Activated CD8-positive, alpha-beta memory T cell treated with anti-CD3 and anti-CD28 coated beads for 4 hours (primary cell): Measurements from ENCODE around the gene SULT1C2.
"Not testable (repeated sequence)": the region's sequence is repeated elsewhere in the genome, so short reads cannot be mapped to it uniquely, and the experiment has no call there.

Experiments used
- DNase-seq, 2 donors: peaks; one replicate each; pipeline ENCODE4 v3.0.0-alpha.2; 2020; ENCODE audit warnings: low read depth in 2 of 2

Gene SULT1C2

DNA sequence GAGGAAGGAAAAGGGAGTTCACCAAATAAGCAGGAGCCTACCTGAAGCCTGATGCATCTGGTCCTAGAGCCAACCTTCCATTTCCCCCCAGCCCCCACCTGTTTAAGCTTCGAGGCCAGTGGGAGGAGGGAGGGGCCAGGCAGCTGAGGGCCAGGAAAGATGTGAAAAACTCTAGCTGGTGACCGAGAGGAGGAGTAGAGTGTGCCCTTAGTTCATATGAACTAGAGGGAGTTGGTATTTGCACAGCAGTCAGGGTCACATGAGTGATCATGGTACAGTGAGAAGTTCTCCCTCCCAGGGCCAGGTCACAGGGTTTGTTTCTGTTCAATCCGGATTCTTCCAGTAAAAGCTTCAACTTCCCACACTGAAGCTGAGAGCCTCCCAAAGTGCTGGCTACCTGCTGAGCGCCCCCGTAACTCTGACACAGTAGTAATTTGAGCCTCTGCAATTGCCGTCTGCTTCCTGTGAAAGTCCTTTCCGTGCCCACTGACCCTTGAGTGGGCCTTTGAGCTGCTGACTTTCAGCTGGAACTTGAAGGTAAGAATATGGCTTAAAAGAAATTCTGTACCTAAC, at the start of gene SULT1C2:
Gene SULT1C2, plus strand, starts transcription at position 362 of the 573 bp plus-strand sequence. CDS start 4,773 bp downstream, outside the sequence.
- DNase-seq: no peak

DNA sequence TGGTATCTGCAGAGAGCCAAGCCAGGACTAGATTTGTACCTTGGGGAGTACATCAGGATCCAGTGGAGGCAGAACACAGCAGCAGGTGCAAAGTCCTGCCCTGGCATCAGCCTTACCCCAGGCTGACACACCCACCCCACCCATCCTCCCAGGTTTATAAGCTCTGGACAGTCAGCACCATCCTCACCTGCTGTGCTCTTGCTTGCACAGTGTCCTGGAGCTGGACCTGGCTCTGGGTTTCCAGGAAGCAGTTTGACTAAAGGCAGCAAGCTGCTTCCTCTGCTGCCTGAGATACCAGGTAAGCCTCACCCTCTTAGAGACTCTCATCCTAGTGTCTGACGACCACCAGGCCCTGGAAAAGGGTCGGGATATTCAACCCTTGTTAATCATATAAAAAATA, 48.9 kb upstream of the SULT1C2 start, which contains the start of gene SULT1C3:
Gene SULT1C3, plus strand, starts transcription at position 183 of the 400 bp plus-strand sequence. CDS start 7,227 bp downstream, outside the sequence.
- no peak for DNase-seq

DNA sequence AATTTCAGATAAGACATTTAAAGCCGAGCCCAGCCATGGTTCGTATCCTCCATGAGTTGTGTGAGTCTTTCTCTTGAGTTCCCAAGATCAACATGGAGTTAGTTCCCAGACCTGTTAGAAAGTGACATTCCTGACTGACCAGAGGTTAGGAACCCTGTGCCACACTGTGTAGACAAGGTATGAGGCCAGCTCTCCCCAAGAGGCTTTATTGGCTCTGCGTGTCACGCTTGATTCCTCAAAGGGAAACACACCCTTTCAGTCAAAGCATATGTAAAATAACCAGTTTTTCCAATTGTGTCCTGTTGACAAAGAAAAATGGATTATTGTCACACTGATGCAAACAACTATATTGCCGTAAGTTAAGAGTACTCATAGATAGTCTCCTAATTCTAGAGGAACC, 47.7 kb upstream of the SULT1C2 start:
- no peak for DNase-seq

DNA sequence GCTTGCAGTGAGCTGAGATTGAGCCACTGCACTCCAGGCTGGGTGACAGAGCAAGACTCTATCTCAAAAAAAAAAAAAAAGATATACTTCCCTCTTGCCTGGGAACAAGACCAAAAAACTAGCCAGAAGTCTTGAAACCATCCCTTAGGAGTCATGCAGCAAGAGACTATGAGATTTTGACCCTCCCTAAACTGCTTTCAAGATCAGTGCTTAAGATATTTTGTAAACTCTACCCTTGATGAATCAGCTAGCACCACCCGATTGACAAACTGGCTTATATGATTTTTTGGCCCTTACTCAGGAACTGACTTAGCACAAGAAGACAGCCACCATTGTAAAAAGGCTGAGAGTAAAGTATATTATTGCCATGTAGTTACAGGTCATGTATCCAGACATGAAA, 45.1 kb upstream of the SULT1C2 start:
- DNase-seq: no peak

DNA sequence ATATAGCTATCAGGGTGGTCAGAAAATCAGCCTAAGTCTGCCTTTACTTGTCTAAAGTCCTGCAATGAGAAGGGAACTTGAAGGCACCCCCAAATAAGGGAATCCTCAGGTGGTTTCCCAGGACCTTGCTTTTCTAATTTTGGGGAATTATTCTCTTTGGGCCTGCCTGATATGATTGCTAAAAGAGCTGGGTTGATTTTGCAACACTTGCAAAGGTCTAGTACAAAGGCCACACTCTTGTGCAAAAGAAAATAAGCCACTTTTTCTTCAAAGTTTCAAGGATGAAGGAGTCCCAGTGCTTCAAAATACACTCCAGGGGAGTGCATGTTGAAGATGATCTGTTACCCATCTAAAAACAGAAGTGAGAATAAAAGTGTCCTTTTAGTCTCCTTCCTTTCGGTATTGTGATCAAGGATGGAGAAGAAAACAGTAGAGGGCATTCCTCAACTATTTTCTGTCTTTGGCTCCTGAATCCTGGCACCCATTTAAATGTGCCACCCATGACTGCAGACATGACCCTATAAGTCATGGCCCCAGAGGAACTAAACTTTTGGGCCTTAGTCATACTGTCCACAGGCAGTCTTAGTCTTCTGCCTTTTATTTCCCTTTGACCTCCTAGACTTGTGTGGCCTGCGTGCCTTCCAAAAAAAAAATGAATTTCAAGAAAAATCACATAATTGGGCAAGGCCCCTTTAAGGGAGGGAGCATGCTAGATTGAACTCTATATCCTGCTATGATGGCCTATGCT, 43.9 kb upstream of the SULT1C2 start:
- DNase-seq: no peak

DNA sequence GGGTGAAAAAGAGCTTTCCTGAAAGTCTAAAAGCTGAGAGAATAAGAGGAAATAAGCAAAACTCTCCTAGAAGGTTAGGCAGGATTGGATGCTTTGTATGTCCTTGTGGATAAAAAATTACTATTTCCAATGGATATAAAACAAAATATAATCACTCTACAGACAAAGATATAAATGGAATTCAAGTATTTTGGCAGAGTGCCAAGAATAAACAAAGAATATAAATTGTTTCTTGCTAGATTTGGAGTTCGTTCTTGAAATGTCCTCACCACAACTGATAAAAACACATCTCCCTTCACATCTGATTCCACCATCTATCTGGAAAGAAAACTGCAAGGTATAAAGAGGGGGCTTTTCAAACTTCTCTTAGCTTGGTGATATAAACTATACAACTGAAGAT, 35.6 kb upstream of the SULT1C2 start:
- DNase-seq: no peak

DNA sequence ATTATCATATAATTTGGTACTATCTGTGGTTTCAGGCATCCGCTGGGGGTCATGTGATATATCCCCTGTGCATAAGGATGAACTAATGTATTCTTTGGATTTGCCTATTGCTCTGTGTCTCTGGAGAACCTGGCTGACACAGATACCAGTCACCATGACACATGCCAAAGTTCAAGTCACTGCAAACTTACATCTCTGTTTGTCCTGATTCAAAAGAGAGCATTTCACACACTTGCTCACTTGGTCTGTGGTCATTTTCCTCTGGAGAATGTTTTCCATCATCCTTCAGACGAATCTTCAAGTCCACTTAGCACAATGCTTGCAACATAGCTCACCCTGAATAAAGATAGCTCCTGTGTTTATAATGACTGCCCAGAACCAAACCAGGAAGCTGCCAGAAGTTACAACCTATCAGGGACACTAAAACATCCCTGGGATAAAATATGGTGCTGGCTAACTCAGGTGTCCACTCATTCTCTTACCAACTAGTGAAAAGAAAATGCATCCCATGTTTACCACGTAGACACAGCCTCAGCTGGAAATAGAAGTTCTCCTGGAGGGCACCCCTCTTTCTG, 30.9 kb upstream of the SULT1C2 start:
- no peak for DNase-seq

DNA sequence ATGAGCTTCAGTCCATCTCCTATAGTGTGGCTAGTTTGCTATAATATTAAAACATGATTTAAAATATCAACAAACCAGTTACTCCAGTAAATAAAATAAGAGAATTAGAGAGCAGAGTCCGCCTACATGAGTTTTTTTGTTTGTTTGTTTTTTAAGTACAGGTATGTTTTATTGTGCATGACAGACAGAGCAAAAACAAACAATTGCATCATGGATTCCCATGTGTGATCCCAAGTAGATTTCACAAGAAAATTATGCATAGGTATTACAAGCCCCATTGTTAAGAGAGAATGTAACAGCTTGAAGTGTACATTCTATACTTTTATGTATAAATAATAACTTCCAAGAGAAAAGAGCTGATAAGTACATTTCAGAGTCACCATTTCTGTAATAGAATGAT, 27.9 kb upstream of the SULT1C2 start:
- no peak for DNase-seq

DNA sequence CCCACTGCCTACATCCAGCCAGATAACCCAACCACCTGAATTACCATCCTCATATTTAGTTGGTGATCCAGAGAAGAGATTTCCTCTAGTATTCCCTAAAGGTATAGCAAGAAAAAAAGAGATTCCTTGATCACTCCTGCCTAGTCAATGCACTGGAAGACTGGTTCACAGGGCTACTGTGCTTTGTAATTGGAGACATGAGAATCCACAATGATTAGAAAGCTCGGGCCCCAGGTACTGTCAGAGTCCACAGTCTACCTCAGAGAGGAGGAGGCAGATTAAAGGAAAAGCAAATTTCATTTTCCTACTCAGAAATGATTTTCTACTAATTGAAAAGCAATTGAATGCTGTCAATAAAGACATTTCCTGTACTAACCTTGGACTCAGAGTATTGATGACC, 26.7 kb upstream of the SULT1C2 start:
- no peak for DNase-seq

DNA sequence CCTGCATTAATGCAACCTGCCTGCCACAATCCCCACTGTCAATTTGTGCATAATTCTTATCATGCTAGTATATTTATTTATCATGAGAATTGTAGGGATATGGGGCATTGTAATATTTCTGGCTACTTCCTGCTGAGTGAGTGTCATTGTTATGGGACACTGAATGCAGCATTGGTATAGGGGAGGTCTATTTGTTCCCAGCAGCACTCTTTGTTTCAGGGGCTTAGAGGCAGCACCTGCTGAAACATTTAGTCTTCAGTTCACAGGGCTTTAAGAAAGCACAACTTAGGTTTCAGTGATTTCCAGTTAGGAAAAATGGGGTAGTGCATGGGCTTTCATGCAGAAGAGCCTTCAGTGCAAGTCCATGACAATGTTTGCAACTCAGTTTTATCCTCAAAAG, 25.3 kb upstream of the SULT1C2 start:
- no peak for DNase-seq

DNA sequence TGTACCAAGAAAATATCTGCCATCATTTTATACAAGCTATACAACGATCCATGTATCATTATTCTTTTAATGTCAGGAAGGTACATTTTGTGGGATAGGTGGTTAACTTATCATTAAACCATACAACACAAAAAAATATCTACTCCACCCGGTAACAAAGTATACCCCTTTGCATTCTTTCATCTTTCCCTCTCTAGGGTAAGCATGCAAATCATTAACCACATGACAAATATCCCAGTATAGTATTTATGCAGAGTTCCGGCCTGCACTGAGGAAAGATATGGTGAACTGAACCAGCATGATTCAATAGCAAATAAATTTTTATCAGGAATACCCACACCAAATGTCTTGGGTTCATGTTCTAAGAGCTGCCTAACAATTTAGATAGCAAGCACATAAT, 22.5 kb upstream of the SULT1C2 start:
- no peak for DNase-seq

DNA sequence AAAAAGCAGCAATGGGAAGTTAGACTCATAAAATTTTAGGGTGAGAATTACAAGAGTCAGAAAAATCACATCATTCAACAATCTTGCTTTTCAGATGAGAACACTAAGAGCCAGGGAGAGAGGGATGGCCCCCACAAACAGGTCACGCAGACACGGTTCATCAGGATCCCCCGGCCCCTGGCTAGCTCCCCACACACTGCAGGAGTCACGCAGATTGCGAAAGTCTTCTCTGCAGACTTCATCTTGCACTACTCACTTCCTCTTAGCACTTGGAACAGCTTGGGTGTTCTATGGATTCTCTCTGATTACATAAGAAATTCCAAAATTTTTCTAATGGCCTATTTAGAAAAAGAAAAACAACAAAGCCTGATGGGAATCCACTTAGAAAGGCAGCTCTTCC, 21.6 kb upstream of the SULT1C2 start:
- no peak for DNase-seq

DNA sequence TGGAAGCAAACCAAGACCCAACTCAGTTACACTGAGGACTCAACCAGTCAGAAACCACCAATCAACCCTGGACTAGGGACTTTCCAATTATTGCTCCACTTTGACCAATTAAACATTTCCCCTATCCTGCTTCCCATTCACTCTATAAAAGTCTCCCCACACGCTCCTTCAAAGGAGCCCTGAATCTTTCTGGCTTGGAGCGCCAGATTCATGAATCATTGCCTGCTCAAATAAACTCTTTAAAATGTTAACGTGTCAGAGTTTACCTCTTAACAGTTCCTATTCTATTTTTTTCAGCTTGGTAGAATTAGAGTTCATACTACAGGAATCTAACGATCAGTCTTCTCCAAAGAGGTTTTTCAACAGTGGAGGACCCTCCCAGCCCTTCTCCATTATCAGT, 20.7 kb upstream of the SULT1C2 start:
- no peak for DNase-seq

DNA sequence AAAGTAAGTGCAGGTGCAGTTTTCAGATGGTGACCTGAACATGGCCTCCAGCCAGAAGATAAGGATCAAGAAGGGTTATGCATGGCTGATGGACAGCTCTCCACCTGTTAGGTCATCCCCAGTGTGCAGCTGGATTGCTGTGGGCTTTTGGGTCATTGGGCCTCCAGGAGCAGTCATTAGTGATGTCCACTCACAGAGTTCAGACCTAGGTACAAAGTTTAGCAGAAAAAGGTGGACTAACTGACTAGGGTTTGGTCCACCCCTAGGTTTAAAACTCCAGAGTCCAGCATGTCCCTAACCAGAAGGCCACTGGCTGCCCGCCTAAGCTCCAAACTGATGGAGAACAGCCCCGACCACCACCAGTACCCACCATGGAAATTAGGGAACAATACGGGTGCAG, 18.3 kb upstream of the SULT1C2 start:
- DNase-seq: no peak

DNA sequence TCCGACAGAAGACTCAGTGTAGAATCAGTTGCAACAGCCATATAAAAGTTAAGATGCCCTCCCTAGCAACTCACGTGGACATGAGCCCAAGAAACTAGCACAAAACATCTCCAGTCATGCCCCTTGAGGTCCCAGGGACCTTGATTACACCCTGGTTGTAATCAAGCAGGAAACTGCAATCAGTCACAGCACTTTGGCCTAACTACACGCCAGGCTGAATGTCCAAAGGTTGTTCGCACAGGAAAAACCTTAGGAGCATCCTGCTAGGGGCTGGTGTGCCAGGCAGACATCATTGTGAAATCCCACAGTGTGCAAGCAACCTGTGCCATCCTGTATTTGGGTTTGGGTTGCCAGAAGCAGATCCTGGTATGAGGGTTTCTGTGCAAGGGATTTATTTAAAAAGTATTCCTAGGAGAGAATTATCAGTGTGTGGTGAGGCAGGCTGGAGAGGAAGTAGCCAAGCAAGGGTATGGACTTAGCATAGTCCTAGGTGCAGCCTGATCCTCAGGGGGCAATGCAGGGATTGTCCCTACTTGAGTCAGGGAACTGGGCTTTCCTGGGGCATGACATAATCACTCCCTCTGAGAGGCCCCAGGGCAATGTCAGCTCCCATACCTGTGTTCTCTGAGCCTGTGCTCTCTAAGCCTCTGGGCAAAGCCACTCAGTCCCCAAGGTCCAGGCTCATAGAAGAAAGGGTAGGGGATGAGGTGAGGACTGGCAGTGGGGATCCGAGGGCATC, 17.8 kb upstream of the SULT1C2 start:
- DNase-seq: no peak

DNA sequence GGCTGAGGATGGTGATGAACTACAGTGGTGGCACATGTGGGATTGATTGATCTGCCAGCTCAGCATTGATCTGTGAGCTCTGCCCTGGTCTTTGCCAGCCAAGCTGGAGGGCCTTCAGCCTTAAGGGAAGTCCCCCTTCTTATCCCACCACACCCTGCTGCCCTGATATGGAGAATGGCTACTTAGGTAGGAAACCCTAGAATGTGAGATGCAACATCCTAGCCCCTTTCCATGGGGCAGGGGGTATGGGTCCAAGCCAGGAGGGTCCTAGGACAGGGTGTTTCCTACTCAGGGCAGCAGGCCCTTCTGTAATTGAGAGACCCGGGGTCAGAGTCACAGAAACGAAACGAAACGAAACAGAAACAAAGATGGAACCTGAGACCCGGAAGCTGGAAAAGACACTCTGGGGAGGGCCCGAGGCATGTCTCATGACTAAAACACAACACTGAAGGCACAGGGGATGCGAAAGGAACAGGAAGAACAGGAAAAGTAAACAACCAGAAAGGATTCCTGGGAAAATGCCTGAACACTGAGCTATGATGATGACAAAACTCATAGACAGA, 16.9 kb upstream of the SULT1C2 start:
- DNase-seq: no peak

DNA sequence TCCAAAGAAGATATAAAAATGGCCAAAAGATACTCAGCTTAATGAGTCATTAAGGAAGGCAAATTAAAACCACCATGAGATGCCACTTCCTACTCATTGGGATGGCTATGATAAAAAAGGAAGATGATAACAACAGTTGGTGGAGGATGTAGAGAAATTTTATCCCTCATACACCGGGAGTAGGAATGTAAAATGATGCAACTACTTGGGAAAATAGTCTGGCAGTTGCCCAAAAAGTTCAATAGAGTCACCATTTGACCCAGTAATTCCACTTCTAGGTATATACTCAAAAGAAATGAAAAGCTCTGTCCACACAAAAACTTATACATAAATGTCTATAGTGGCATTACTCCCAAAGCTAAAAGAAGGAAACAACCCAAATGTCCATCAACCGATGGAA, 10.1 kb upstream of the SULT1C2 start:
- DNase-seq: no peak

DNA sequence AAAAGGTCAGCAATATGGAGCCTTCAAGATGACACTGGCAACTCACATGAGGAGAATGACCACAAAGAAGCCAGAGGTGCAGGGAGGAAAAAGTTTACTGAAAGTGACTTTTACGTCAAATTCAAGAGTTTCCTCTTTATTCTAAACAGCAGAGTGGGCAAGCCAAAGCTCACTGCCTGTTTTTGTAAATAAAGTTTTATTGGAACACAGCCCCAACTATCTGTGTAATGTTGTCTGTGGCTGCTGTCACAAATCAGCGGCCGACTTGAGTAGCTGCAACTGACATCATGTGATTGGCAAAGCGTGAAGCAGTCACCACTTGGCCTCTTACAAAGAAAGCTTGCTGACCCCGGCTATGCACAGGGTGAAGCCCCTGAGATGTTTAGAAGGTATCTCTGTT, 9.2 kb upstream of the SULT1C2 start:
- DNase-seq: no peak

DNA sequence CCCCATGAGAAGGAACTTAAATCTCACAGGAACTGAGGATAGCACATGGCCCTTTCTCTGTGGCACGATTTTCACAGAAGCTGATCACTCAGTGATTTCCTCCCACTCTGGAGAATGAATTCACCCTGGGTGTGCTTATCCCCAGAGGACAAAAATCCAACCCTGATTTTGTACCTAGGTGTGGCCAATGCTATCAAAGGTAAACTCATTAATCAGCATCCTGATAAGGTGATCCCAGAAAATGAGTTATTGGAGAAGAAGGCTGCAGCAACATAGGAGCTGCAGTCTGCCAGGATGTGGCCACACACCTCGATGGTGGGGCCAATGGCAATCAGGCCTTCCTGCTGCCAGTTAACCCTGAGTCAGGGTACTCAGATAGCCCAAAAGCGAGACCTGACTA, 8.2 kb upstream of the SULT1C2 start:
- DNase-seq: no peak

DNA sequence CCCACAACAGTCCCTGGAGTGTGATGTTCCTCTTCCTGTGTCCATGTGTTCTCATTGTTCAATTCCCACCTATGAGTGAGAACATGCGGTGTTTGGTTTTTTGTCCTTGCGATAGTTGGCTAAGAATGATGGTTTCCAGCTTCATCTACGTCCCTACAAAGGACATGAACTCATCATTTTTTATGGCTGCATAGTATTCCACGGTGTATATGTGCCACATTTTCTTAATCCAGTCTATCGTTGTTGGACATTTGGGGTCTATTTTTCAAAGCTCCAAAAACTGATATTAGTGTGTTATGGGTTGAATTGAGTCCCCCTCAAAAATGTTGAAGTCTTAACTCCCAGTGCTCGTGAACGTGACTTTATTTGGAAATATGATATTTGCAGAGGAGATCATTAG, 4.1 kb upstream of the SULT1C2 start:
- not testable (repeated sequence) for DNase-seq

DNA sequence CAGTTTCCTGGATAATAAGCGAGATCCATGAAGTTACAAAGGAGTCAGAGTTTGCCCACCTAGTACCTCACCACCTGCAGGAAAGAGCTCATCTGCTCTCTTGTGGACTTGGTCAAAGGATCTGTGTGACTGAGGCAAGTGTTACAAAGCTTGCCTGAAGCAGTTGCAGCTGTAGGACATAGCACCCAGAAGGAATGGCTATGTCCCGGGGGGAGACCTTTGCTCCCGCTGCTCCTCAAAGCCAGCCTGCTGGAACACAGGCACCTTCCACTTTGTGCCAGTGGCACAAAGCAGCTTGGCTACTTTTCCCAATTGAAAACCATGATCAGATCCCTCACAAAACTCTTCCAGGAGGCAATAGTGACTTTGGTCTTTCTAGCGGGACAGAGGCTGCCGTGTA, 3.1 kb upstream of the SULT1C2 start:
- DNase-seq: no peak

DNA sequence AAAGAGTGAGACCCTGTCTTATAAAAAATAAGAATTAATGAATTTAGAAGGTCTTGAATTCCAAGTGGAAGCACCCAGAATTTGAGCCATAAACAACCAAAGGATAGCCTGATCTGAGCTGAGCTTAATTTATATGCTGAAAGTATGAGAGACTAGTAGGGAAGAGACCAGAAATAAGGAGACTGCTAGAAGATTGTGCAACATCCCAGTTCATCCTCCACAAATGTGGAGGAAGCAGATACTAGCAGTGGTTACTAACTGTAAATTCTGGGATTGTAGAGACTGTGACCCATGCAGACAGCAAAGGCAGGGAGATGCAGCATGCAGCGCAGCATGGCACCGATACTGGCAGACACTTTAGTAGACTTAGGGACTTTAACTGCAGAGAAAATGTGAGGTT, 1.5 kb upstream of the SULT1C2 start:
- DNase-seq: no peak
